OCI-LY1 (cell line): Measurements from ENCODE around the gene CTCF.

Experiments used
- H2AFZ ChIP-seq: fragments of 200-600 bp; sonication (generic), shearing (Covaris generic); 2 replicates; pipeline ENCODE4 v1.6.0; 2014; ENCODE audit warnings: antibody characterized with exemption, mild to moderate bottlenecking, low read length
- H3F3A ChIP-seq: fragments of 200-600 bp; sonication (generic), shearing (Covaris generic); 2 replicates; pipeline ENCODE4 v1.6.0; 2014; ENCODE audit warnings: mild to moderate bottlenecking, antibody characterized with exemption, low read length, moderate library complexity; ENCODE audit not compliant: insufficient read depth
- H3K27ac ChIP-seq: fragments of 200-600 bp; sonication (generic); 2 replicates; pipeline ENCODE4 v1.5.1; 2014; ENCODE audit warnings: low read length, mixed run types, mild to moderate bottlenecking, low read depth; ENCODE audit not compliant: poor library complexity, severe bottlenecking
- H3K27me3 ChIP-seq: fragments of 200-600 bp; sonication (generic); 2 replicates; pipeline ENCODE4 v1.6.0; 2014; ENCODE audit warnings: antibody characterized with exemption, mild to moderate bottlenecking, low read length, moderate library complexity; ENCODE audit not compliant: insufficient read depth
- H3K36me3 ChIP-seq: fragments of 200-600 bp; sonication (generic); 2 replicates; pipeline ENCODE4 v1.6.1; 2014; ENCODE audit warnings: mild to moderate bottlenecking, antibody characterized with exemption, low read length, moderate library complexity, mixed read lengths; ENCODE audit not compliant: insufficient read depth
- H3K4me1 ChIP-seq: fragments of 200-600 bp; sonication (generic); 2 replicates; pipeline ENCODE4 v1.5.1; 2014; ENCODE audit warnings: mild to moderate bottlenecking, low read length, moderate library complexity; ENCODE audit not compliant: insufficient read depth, severe bottlenecking
- H3K4me2 ChIP-seq: fragments of 200-600 bp; sonication (generic), shearing (Covaris generic); 2 replicates; pipeline ENCODE4 v1.6.1; 2014; ENCODE audit warnings: low read length
- H3K4me3 ChIP-seq: fragments of 200-600 bp; sonication (generic); 2 replicates; pipeline ENCODE4 v1.5.1; 2014; ENCODE audit warnings: low read length, low read depth, mild to moderate bottlenecking, mixed read lengths; ENCODE audit not compliant: poor library complexity, severe bottlenecking
- H3K79me2 ChIP-seq: fragments of 200-600 bp; shearing (Covaris generic); 2 replicates; pipeline ENCODE4 v1.6.1; 2016; ENCODE audit warnings: mixed run types, low read length, mixed read lengths; ENCODE audit not compliant: insufficient read depth
- H3K9ac ChIP-seq: fragments of 200-600 bp; sonication (generic), shearing (Covaris generic); 2 replicates; pipeline ENCODE4 v1.6.1; 2014; ENCODE audit warnings: mild to moderate bottlenecking, low read length, mixed read lengths
- H3K9me2 ChIP-seq: fragments of 200-600 bp; sonication (generic), shearing (Covaris generic); 2 replicates; pipeline ENCODE4 v1.6.1; 2014; ENCODE audit warnings: low read depth, mild to moderate bottlenecking, low read length, mixed read lengths
- H3K9me3 ChIP-seq: fragments of 200-600 bp; shearing (Covaris generic); 2 replicates; pipeline ENCODE4 v1.6.1; 2014; ENCODE audit warnings: low read length, mixed read lengths
- H4K20me1 ChIP-seq: fragments of 200-600 bp; sonication (generic), shearing (Covaris generic); 2 replicates; pipeline ENCODE4 v1.6.0; 2016; ENCODE audit warnings: mild to moderate bottlenecking, low read length; ENCODE audit not compliant: insufficient read depth
- CTCF ChIP-seq: fragments of 200-600 bp; sonication (generic), shearing (Covaris generic); IDR thresholded peaks from 2 replicates; pipeline ENCODE4 v1.5.1; 2017; ENCODE audit warnings: mild to moderate bottlenecking, antibody characterized with exemption, low read length, moderate library complexity, mixed read lengths
- EZH2 ChIP-seq: fragments of 200-600 bp; sonication (generic), shearing (Covaris generic); IDR thresholded peaks from 2 replicates; pipeline ENCODE4 v1.8.0; 2017; ENCODE audit warnings: borderline replicate concordance, mixed run types, mild to moderate bottlenecking, antibody characterized with exemption, low read length, moderate library complexity, mixed read lengths

Gene CTCF

DNA sequence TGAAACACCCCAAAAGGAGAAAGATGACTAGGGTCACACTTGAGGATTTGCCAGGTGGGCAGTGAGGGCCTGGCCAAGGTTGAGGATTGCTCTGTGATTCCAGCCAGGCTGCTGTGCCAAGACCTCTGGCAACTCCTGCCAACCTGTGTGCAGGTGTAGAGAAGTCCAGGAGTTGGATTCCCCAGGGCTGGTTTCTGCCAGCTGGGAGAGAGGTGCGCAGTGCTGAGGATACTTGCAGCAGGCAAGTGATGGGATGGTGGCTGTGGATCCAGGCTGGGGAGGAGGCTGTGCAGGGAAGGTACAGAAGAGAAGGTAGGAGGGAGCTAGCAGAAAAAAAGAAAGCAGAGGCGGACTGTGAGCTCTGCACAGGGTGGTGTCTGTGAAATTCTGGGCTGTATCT lies 27.1 kb upstream of the CTCF start:
- H4K20me1 ChIP-seq: no peaks in the 10 kb centered on the region
- H3K4me2 ChIP-seq: no peak overlapping the region

GRCh38 chr16:67537270-67537635 lies 25.1 kb upstream of the CTCF start:
- peaks cover 4% of the 10 kb centered on the region; the same call in 1 of the 2 replicates for H3F3A ChIP-seq
- H3K4me2 ChIP-seq: peak overlapping the region; percentile 89
- no peak overlapping the region for H2AFZ ChIP-seq
- peaks cover 10% of the 10 kb centered on the region; the same call in 1 of the 2 replicates for H3K27me3 ChIP-seq
- no peaks in the 10 kb centered on the region for H3K9me3 ChIP-seq
- H4K20me1 ChIP-seq: no peaks in the 10 kb centered on the region
- H3K27ac ChIP-seq: no peak overlapping the region
- H3K9ac ChIP-seq: peak overlapping the region; percentile 62; the same call in 1 of the 2 replicates
- TF ChIP-seq CTCF: no peak
- no peak for TF ChIP-seq EZH2
- peak overlapping the region; percentile 66 for H3K4me3 ChIP-seq
- H3K4me1 ChIP-seq: peaks cover 36% of the 10 kb centered on the region
- H3K79me2 ChIP-seq: no peaks in the 10 kb centered on the region
- no peaks in the 10 kb centered on the region for H3K9me2 ChIP-seq
- no peaks in the 10 kb centered on the region; the same call in 1 of the 2 replicates for H3K36me3 ChIP-seq

More for the DNA sequence above, 27.1 kb upstream of the CTCF start:
- TF ChIP-seq EZH2: no peak
- no peak for TF ChIP-seq CTCF
- H3K79me2 ChIP-seq: no peaks in the 10 kb centered on the region
- no peaks in the 10 kb centered on the region for H3K9me2 ChIP-seq
- H3K4me3 ChIP-seq: no peak overlapping the region
- no peaks in the 10 kb centered on the region for H3K9me3 ChIP-seq
- H3K36me3 ChIP-seq: no peaks in the 10 kb centered on the region
- no peak overlapping the region for H3K9ac ChIP-seq
- peaks cover 4% of the 10 kb centered on the region; the same call in 1 of the 2 replicates for H3F3A ChIP-seq
- peaks cover 57% of the 10 kb centered on the region for H3K4me1 ChIP-seq
- H3K27ac ChIP-seq: no peak overlapping the region
- H2AFZ ChIP-seq: no peak overlapping the region
- H3K27me3 ChIP-seq: peaks cover 10% of the 10 kb centered on the region; the same call in 1 of the 2 replicates

GRCh38 chr16:67537636-67538591 lies 24.4 kb upstream of the CTCF start:
- no peak overlapping the region for H2AFZ ChIP-seq
- no peaks in the 10 kb centered on the region; the same call in 1 of the 2 replicates for H3K36me3 ChIP-seq
- no peaks in the 10 kb centered on the region for H4K20me1 ChIP-seq
- peaks cover 10% of the 10 kb centered on the region; the same call in 1 of the 2 replicates for H3K27me3 ChIP-seq
- no peak overlapping the region for H3K27ac ChIP-seq
- H3K9me2 ChIP-seq: no peaks in the 10 kb centered on the region
- no peaks in the 10 kb centered on the region for H3K9me3 ChIP-seq
- no peaks in the 10 kb centered on the region for H3K79me2 ChIP-seq
- H3F3A ChIP-seq: no peaks in the 10 kb centered on the region
- peaks cover 30% of the 10 kb centered on the region for H3K4me1 ChIP-seq
- no peak for TF ChIP-seq CTCF
- TF ChIP-seq EZH2: no peak
- H3K4me3 ChIP-seq: peak overlapping the region; percentile 66
- peak overlapping the region; percentile 89 for H3K4me2 ChIP-seq
- H3K9ac ChIP-seq: peak overlapping the region; percentile 62
